Kidney glomerular epithelial cell (primary cell): ENCODE results near the gene CDC14A.

Source experiments
- DNase-seq: peaks from one replicate; lab custom pipeline; 2025; lab: John Stamatoyannopoulos, UW

The CDC14A gene

GRCh38 chr1:100538913-100539835 is 186.9 kb downstream of the CDC14A start:
- DNase-seq: no peak

- DNase-seq: no peak
Observed at GRCh38 chr1:100539836-100540536, 187.7 kb downstream of the CDC14A start.

- no peak for DNase-seq
Observed at GRCh38 chr1:100542285-100542684, 190.0 kb downstream of the CDC14A start.

GRCh38 chr1:100543640-100544039 is 191.3 kb downstream of the CDC14A start:
- DNase-seq: no peak

GRCh38 chr1:100544791-100545190 is 192.5 kb downstream of the CDC14A start:
- DNase-seq: no peak

GRCh38 chr1:100545855-100546254 is 193.5 kb downstream of the CDC14A start:
- DNase-seq: no peak

- DNase-seq: no peak
Observed at GRCh38 chr1:100552031-100552430, 199.7 kb downstream of the CDC14A start.

- DNase-seq: no peak
Observed at GRCh38 chr1:100552922-100553321, 200.6 kb downstream of the CDC14A start.

- no peak for DNase-seq
Observed at GRCh38 chr1:100556181-100556580, 203.9 kb downstream of the CDC14A start.

- no peak for DNase-seq
Observed at GRCh38 chr1:100556925-100557605, 204.8 kb downstream of the CDC14A start.

- no peak for DNase-seq
Observed at GRCh38 chr1:100557606-100557953, 205.3 kb downstream of the CDC14A start.

GRCh38 chr1:100565533-100565932 is 213.2 kb downstream of the CDC14A start:
- no peak for DNase-seq

GRCh38 chr1:100565937-100566699 is 213.8 kb downstream of the CDC14A start:
- no peak for DNase-seq

GRCh38 chr1:100567062-100567461 is 214.8 kb downstream of the CDC14A start:
- DNase-seq: no peak
